Middle frontal gyrus (tissue), 1 donor: Measurements from ENCODE around the gene FOXD1.
"Not testable (repeated sequence)": the region's sequence is repeated elsewhere in the genome, so short reads cannot be mapped to it uniquely, and the experiment has no call there.

Source experiments
- DNase-seq: peaks from one replicate; pipeline ENCODE4 v3.0.0-alpha.2; 2015; ENCODE audit warnings: low spot score; ENCODE audit errors: extremely low spot score

The FOXD1 gene

GRCh38 chr5:73448463-73449136 is at the start of gene FOXD1:
TSS of gene FOXD1 (minus strand) at chr5:73448777. CDS start at chr5:73448362, 415 bp downstream.
- DNase-seq = no peak

- no peak for DNase-seq
Measured at GRCh38 chr5:73497497-73498056, 49.0 kb upstream of the FOXD1 start.

- DNase-seq = no peak
Measured at GRCh38 chr5:73496984-73497457, 48.4 kb upstream of the FOXD1 start.

- DNase-seq = no peak
Measured at GRCh38 chr5:73495772-73496335, 47.3 kb upstream of the FOXD1 start.

GRCh38 chr5:73494721-73495120 is 46.1 kb upstream of the FOXD1 start:
- no peak for DNase-seq

- DNase-seq = no peak
Measured at GRCh38 chr5:73493421-73493820, 44.8 kb upstream of the FOXD1 start.

GRCh38 chr5:73491155-73491554 is 42.6 kb upstream of the FOXD1 start:
- no peak for DNase-seq

GRCh38 chr5:73490088-73490487 is 41.5 kb upstream of the FOXD1 start:
- no peak for DNase-seq

GRCh38 chr5:73488806-73489205 is 40.2 kb upstream of the FOXD1 start:
- DNase-seq = no peak

- DNase-seq = no peak
Measured at GRCh38 chr5:73487815-73488214, 39.2 kb upstream of the FOXD1 start.

- DNase-seq = not testable (repeated sequence)
Measured at GRCh38 chr5:73487257-73487656, 38.7 kb upstream of the FOXD1 start.

GRCh38 chr5:73486119-73486899 is 37.7 kb upstream of the FOXD1 start:
- DNase-seq = no peak

- DNase-seq = no peak
Measured at GRCh38 chr5:73485715-73486114, 37.1 kb upstream of the FOXD1 start.

GRCh38 chr5:73484511-73484910 is 35.9 kb upstream of the FOXD1 start:
- no peak for DNase-seq

GRCh38 chr5:73483676-73484075 is 35.1 kb upstream of the FOXD1 start:
- DNase-seq = no peak

- DNase-seq = no peak
Measured at GRCh38 chr5:73482383-73483136, 34.0 kb upstream of the FOXD1 start.

GRCh38 chr5:73480500-73480899 is 31.9 kb upstream of the FOXD1 start:
- no peak for DNase-seq

GRCh38 chr5:73472116-73472515 is 23.5 kb upstream of the FOXD1 start:
- DNase-seq = no peak

GRCh38 chr5:73471654-73472053 is 23.1 kb upstream of the FOXD1 start:
- DNase-seq = no peak

GRCh38 chr5:73469878-73470277 is 21.3 kb upstream of the FOXD1 start:
- DNase-seq = no peak

GRCh38 chr5:73468638-73469037 is 20.1 kb upstream of the FOXD1 start:
- DNase-seq = not testable (repeated sequence)
